DND-41 (cell line): ENCODE measurements around the gene CTSE.
"Not testable (repeated sequence)": the region's sequence is repeated elsewhere in the genome, so short reads cannot be mapped to it uniquely, and the experiment has no call there.

Experiments used
- ATAC-seq: fragments of 200-7000 bp; cut with Tn5 transposase; 3 replicates; pipeline ENCODE4 v1.9.1; 2021; ENCODE audit warnings: low read depth; ENCODE audit not compliant: insufficient read depth
- DNase-seq: peaks from one replicate; pipeline ENCODE4 v3.0.0-alpha.2; 2020
- H2AFZ ChIP-seq: 2 replicates; pipeline ENCODE4 v1.6.0; 2012; ENCODE audit warnings: low read depth, low read length
- H3K27ac ChIP-seq: 2 replicates; pipeline ENCODE4 v1.5.1; 2012; ENCODE audit warnings: low read length, inconsistent platforms
- H3K27me3 ChIP-seq: fragments of 200-600 bp; sonication (generic); 2 replicates; pipeline ENCODE4 v1.6.0; 2012; ENCODE audit warnings: low read length, mild to moderate bottlenecking, inconsistent platforms; ENCODE audit not compliant: insufficient read depth, poor library complexity
- H3K36me3 ChIP-seq: 2 replicates; pipeline ENCODE4 v1.5.1; 2012; ENCODE audit warnings: low read length, inconsistent platforms; ENCODE audit not compliant: insufficient read depth
- H3K4me1 ChIP-seq: 2 replicates; pipeline ENCODE4 v1.5.1; 2012; ENCODE audit warnings: mild to moderate bottlenecking, low read length; ENCODE audit not compliant: insufficient read depth
- H3K4me2 ChIP-seq: 2 replicates; pipeline ENCODE4 v1.6.0; 2012; ENCODE audit warnings: mild to moderate bottlenecking, moderate library complexity, low read length, inconsistent platforms; ENCODE audit not compliant: insufficient read depth
- H3K4me3 ChIP-seq, 2 experiments: fragments of 200-600 bp in 1 of 2; shearing (Covaris generic) in 1 of 2; 2 replicates each; pipeline ENCODE4 v1.5.1; 2012 to 2016; ENCODE audit warnings: inconsistent platforms in 2 of 2, low read length in 2 of 2, mild to moderate bottlenecking in 2 of 2, low read depth in 1 of 2, moderate library complexity in 1 of 2
- H3K79me2 ChIP-seq: 2 replicates; pipeline ENCODE4 v1.6.0; 2012; ENCODE audit warnings: low read length, inconsistent platforms; ENCODE audit not compliant: insufficient read depth
- H3K9ac ChIP-seq: 2 replicates; pipeline ENCODE4 v1.6.0; 2012; ENCODE audit warnings: low read depth, mild to moderate bottlenecking, inconsistent platforms, low read length, moderate library complexity
- H3K9me3 ChIP-seq: 2 replicates; pipeline ENCODE4 v1.5.1; 2012; ENCODE audit warnings: low read length, moderate library complexity, mild to moderate bottlenecking, inconsistent platforms; ENCODE audit not compliant: insufficient read depth, severe bottlenecking
- H4K20me1 ChIP-seq: 2 replicates; pipeline ENCODE4 v1.6.0; 2012; ENCODE audit warnings: low read length; ENCODE audit not compliant: insufficient read depth

Gene CTSE

GRCh38 chr1:206055639-206056323, 32.1 kb upstream of the CTSE start:
- not testable (repeated sequence) for ATAC-seq, H3K9ac ChIP-seq, H3K79me2 ChIP-seq, H3K36me3 ChIP-seq, DNase-seq, H3K9me3 ChIP-seq, H3K4me1 ChIP-seq, H4K20me1 ChIP-seq, H3K4me2 ChIP-seq, H3K27me3 ChIP-seq, H2AFZ ChIP-seq, H3K4me3 ChIP-seq, H3K27ac ChIP-seq

GRCh38 chr1:206055069-206055625, 31.5 kb upstream of the CTSE start:
- not testable (repeated sequence) for H3K9ac ChIP-seq, DNase-seq, ATAC-seq, H3K27me3 ChIP-seq, H3K9me3 ChIP-seq, H3K27ac ChIP-seq, H3K36me3 ChIP-seq, H3K4me1 ChIP-seq, H3K4me2 ChIP-seq, H4K20me1 ChIP-seq, H3K4me3 ChIP-seq, H3K79me2 ChIP-seq, H2AFZ ChIP-seq

- not testable (repeated sequence) for H4K20me1 ChIP-seq, H3K4me3 ChIP-seq, H3K36me3 ChIP-seq, H3K4me1 ChIP-seq, H3K9me3 ChIP-seq, H2AFZ ChIP-seq, ATAC-seq, H3K79me2 ChIP-seq, DNase-seq, H3K9ac ChIP-seq, H3K4me2 ChIP-seq, H3K27ac ChIP-seq
- H3K27me3 ChIP-seq, result peaks cover 13% of the 10 kb centered on the region
Observed at GRCh38 chr1:206053616-206054015, 29.9 kb upstream of the CTSE start.

GRCh38 chr1:206052919-206053610, 29.4 kb upstream of the CTSE start, which contains the start of gene RHEX:
RHEX (plus strand) TSS chr1:206053173; CDS start chr1:206097829, 44,656 bp downstream.
- not testable (repeated sequence) for H3K9ac ChIP-seq, H3K4me2 ChIP-seq, H4K20me1 ChIP-seq, H3K36me3 ChIP-seq, H2AFZ ChIP-seq, H3K79me2 ChIP-seq, ATAC-seq, DNase-seq, H3K27ac ChIP-seq, H3K4me1 ChIP-seq, H3K4me3 ChIP-seq, H3K9me3 ChIP-seq
- peaks cover 15% of the 10 kb centered on the region for H3K27me3 ChIP-seq

GRCh38 chr1:206052231-206052865, 28.7 kb upstream of the CTSE start:
- H3K27me3 ChIP-seq, result peaks cover 19% of the 10 kb centered on the region
- DNase-seq, H3K4me3 ChIP-seq, H3K36me3 ChIP-seq, H3K27ac ChIP-seq, H3K4me2 ChIP-seq, H4K20me1 ChIP-seq, H3K9ac ChIP-seq, H2AFZ ChIP-seq, H3K4me1 ChIP-seq, H3K79me2 ChIP-seq, ATAC-seq, H3K9me3 ChIP-seq: not testable (repeated sequence)
